GM23248 (cell line): Measurements from ENCODE around the gene COL6A1.

Experiments
- EZH2 ChIP-seq: fragments of 200-600 bp; sonication (generic); IDR thresholded peaks from 2 replicates; pipeline ENCODE4 v1.6.1; 2018; ENCODE audit warnings: antibody characterized with exemption, mild to moderate bottlenecking; ENCODE audit not compliant: insufficient read depth, poor library complexity, severe bottlenecking
- EZH2phosphoT487 ChIP-seq: fragments of 200-600 bp; sonication (generic); IDR thresholded peaks from 2 replicates; pipeline ENCODE4 v1.6.1; 2018; ENCODE audit warnings: antibody characterized with exemption, moderate library complexity, mild to moderate bottlenecking, low read depth; ENCODE audit not compliant: insufficient read depth

DNA sequence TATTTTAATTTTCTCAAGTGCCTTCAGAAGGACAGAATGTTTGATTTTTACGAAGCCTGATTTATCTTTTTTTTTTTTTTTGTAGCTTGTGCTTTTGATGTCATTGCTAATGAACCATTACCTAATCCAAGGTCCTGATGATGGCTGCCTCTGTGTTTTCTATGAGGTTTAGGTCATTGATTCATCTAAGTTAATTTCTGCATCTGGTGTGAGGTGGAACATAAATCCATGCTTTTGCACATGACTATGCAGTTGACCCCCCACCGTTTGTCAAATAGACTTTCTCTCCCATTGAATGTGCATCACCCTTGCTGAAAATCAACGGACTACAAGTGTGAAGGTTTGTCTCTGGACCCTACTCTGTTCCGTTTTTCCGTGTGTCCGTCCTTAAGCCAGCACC is 50.5 kb downstream of the COL6A1 start:
- TF ChIP-seq EZH2phosphoT487, result no peak
- TF ChIP-seq EZH2, result no peak
